GM23338 (cell line): ENCODE data around the gene TCF7L2. TPM values are rescaled to one million over a fixed set of nuclear protein-coding genes. Genes with fewer than 3 reads are reported as not detected.

ENCODE experiments used
- ATAC-seq: fragments of 200-7000 bp; cut with Tn5 transposase; 3 replicates; pipeline ENCODE4 v1.9.1; 2020
- DNase-seq: peaks from one replicate; pipeline ENCODE4 v3.0.0-alpha.2; 2015; ENCODE audit warnings: low spot score
- H2AFZ ChIP-seq: fragments of 200-600 bp; sonication (generic); 2 replicates; pipeline ENCODE4 v1.8.0; 2016; ENCODE audit warnings: antibody characterized with exemption, mild to moderate bottlenecking, moderate library complexity
- H3F3A ChIP-seq: fragments of 200-600 bp; sonication (generic); replicated peaks from 2 replicates; pipeline ENCODE4 v1.8.0; 2017; ENCODE audit warnings: antibody characterized with exemption, mixed run types, low read depth
- H3K27ac ChIP-seq: fragments of 200-600 bp; sonication (generic); 2 replicates; pipeline ENCODE4 v1.6.1; 2016; ENCODE audit warnings: low read depth
- H3K27me3 ChIP-seq: fragments of 200-600 bp; sonication (generic); 2 replicates; pipeline ENCODE4 v1.8.0; 2016; ENCODE audit warnings: mild to moderate bottlenecking, mixed run types, moderate library complexity; ENCODE audit not compliant: insufficient read depth
- H3K36me3 ChIP-seq: fragments of 200-600 bp; sonication (generic); 2 replicates; pipeline ENCODE4 v1.8.0; 2016; ENCODE audit warnings: mild to moderate bottlenecking; ENCODE audit not compliant: insufficient read depth
- H3K4me1 ChIP-seq: fragments of 200-600 bp; sonication (generic); 2 replicates; pipeline ENCODE4 v1.8.0; 2016; ENCODE audit warnings: mild to moderate bottlenecking, moderate library complexity; ENCODE audit not compliant: insufficient read depth
- H3K4me2 ChIP-seq: fragments of 200-600 bp; sonication (generic); 2 replicates; pipeline ENCODE4 v1.7.1; 2017; ENCODE audit warnings: mixed run types
- H3K4me3 ChIP-seq: fragments of 200-600 bp; sonication (generic); 2 replicates; pipeline ENCODE4 v1.6.1; 2016; ENCODE audit warnings: mixed run types
- H3K79me2 ChIP-seq: fragments of 200-600 bp; sonication (generic); replicated peaks from 2 replicates; pipeline ENCODE4 v1.8.0; 2017; ENCODE audit warnings: mild to moderate bottlenecking; ENCODE audit not compliant: insufficient read depth
- H3K9me2 ChIP-seq: fragments of 200-600 bp; sonication (generic); 2 replicates; pipeline ENCODE4 v1.8.0; 2017; ENCODE audit not compliant: insufficient read depth
- H4K20me1 ChIP-seq: fragments of 200-600 bp; sonication (generic); replicated peaks from 2 replicates; pipeline ENCODE4 v1.8.0; 2017; ENCODE audit warnings: mild to moderate bottlenecking; ENCODE audit not compliant: insufficient read depth
- H3K27ac Mint-ChIP-seq: 2 replicates; pipeline ENCODE4 v1.8.0; 2020; ENCODE audit warnings: inconsistent platforms, mild to moderate bottlenecking, moderate library complexity, mixed read lengths
- H3K27me3 Mint-ChIP-seq: 3 replicates; pipeline ENCODE4 v1.8.0; 2022; ENCODE audit warnings: low read depth, mild to moderate bottlenecking, moderate library complexity, mixed read lengths, inconsistent platforms; ENCODE audit not compliant: insufficient read depth, poor library complexity
- H3K36me3 Mint-ChIP-seq: 3 replicates; pipeline ENCODE4 v1.8.0; 2021; ENCODE audit warnings: low read depth, mild to moderate bottlenecking, inconsistent platforms, moderate library complexity, mixed read lengths
- H3K4me1 Mint-ChIP-seq: 3 replicates; pipeline ENCODE4 v1.8.0; 2020; ENCODE audit warnings: mild to moderate bottlenecking, inconsistent platforms, mixed read lengths
- H3K4me3 Mint-ChIP-seq: 3 replicates; pipeline ENCODE4 v1.8.0; 2021; ENCODE audit warnings: moderate library complexity, mild to moderate bottlenecking, inconsistent platforms, mixed read lengths
- H3K9me3 Mint-ChIP-seq: 3 replicates; pipeline ENCODE4 v1.8.0; 2020; ENCODE audit warnings: moderate library complexity, mild to moderate bottlenecking, inconsistent platforms, mixed read lengths
- CREB1 ChIP-seq: fragments of 250-450 bp; sonication (Bioruptor Pico); IDR thresholded peaks from 2 replicates; pipeline ENCODE4 v1.5.0; 2020; ENCODE audit warnings: low read depth, mild to moderate bottlenecking, moderate library complexity
- CTCF ChIP-seq, 2 experiments: fragments of 200-600 bp in 1 of 2; sonication (generic) in 1 of 2; conservative IDR thresholded peaks; 2 replicates each; pipeline versions ENCODE4 v1.5.1 to v1.6.1; 2016 to 2017; ENCODE audit warnings: antibody characterized with exemption in 2 of 2, low read depth in 2 of 2, mild to moderate bottlenecking in 2 of 2, moderate library complexity in 1 of 2
- ETS1 ChIP-seq: IDR thresholded peaks from 2 replicates; pipeline ENCODE4 v1.6.1; 2016; ENCODE audit warnings: antibody characterized with exemption
- EZH2 ChIP-seq: fragments of 200-600 bp; sonication (generic); IDR thresholded peaks from one replicate; pipeline ENCODE4 v1.8.0; 2017; ENCODE audit warnings: antibody characterized with exemption, mild to moderate bottlenecking, low read depth; ENCODE audit not compliant: unreplicated experiment
- EZH2phosphoT487 ChIP-seq: fragments of 200-600 bp; sonication (generic); IDR thresholded peaks from one replicate; pipeline ENCODE4 v1.8.1; 2018; ENCODE audit warnings: antibody characterized with exemption; ENCODE audit not compliant: unreplicated experiment
- JUNB ChIP-seq: IDR thresholded peaks from one replicate; pipeline ENCODE4 v1.6.1; 2016; ENCODE audit warnings: antibody characterized with exemption; ENCODE audit not compliant: unreplicated experiment
- NANOG ChIP-seq: IDR thresholded peaks from 2 replicates; pipeline ENCODE4 v1.6.1; 2016; ENCODE audit warnings: antibody characterized with exemption, borderline replicate concordance
- POLR2AphosphoS5 ChIP-seq: IDR thresholded peaks from 2 replicates; pipeline ENCODE4 v1.6.1; 2016; ENCODE audit warnings: antibody characterized with exemption, low read depth
- REST ChIP-seq: IDR thresholded peaks from one replicate; pipeline ENCODE4 v1.6.1; 2018; ENCODE audit warnings: antibody characterized with exemption; ENCODE audit not compliant: unreplicated experiment
- STAT1 ChIP-seq: IDR thresholded peaks from one replicate; pipeline ENCODE4 v1.6.1; 2016; ENCODE audit warnings: antibody characterized with exemption; ENCODE audit not compliant: unreplicated experiment
- ZNF114 ChIP-seq: fragments of 250-450 bp; sonication (Bioruptor Pico); IDR thresholded peaks from 2 replicates; pipeline ENCODE4 v1.5.0; 2020; ENCODE audit warnings: mild to moderate bottlenecking, moderate library complexity
- ZNF331 ChIP-seq: fragments of 250-450 bp; sonication (Bioruptor Pico); IDR thresholded peaks from 2 replicates; pipeline ENCODE4 v1.5.0; 2020; ENCODE audit warnings: low read depth, mild to moderate bottlenecking, moderate library complexity
- ZNF462 ChIP-seq: fragments of 250-450 bp; sonication (Bioruptor Pico); IDR thresholded peaks from 2 replicates; pipeline ENCODE4 v1.5.0; 2020; ENCODE audit warnings: mild to moderate bottlenecking, moderate library complexity
- polyA plus RNA-seq: library from polyadenylated mRNA; unstranded; fragments of >200 nt; fragmentation: Nextera tagmentation; extraction: Ambion mirVana; gene quantifications from 2 replicates; pipeline ENCODE4 v1.2.1, GENCODE V29; 2016
- total RNA-seq: library from RNA; depleted of rRNA; stranded (reverse); fragments of >200 nt; shearing (Covaris generic); gene quantifications from 2 replicates; pipeline ENCODE4 v1.2.3, GENCODE V29; 2014

TCF7L2 gene
- total and polyA plus RNA-seq, 2 experiments from 2014 or later: 32.2 to 80.8 TPM

- ATAC-seq: no peak
- H3K4me1 ChIP-seq: peaks cover 49% of the 10 kb centered on the region
Measured at GRCh38 chr10:112954974-112955581, 5.0 kb downstream of the TCF7L2 start.

More at GRCh38 chr10:112954974-112955581, 5.0 kb downstream of the TCF7L2 start:
- no peaks in the 10 kb centered on the region for H3K9me2 ChIP-seq
- peak overlapping the region; percentile 83 for H3K4me3 ChIP-seq
- H3K4me1 Mint-ChIP-seq: peaks cover 62% of the 10 kb centered on the region
- H2AFZ ChIP-seq: no peak overlapping the region
- no peaks in the 10 kb centered on the region for H4K20me1 ChIP-seq
- peak overlapping the region; percentile 98 for H3K27ac ChIP-seq
- no peak for TF ChIP-seq REST
- TF ChIP-seq CTCF (conservative IDR thresholded peaks at IDR 0.05; ENCODE audit: low read depth in 2 of 2): no peak
- TF ChIP-seq NANOG: peak; percentile 96
- no peak for TF ChIP-seq CREB1 (CRISPR knock-in tag)
- no peak for TF ChIP-seq ZNF114 (CRISPR knock-in tag)
- TF ChIP-seq EZH2: no peak
- no peak for TF ChIP-seq STAT1
- TF ChIP-seq EZH2phosphoT487: no peak
- TF ChIP-seq ETS1: no peak
- peak; percentile 37; the same call in 1 of the 2 replicates for TF ChIP-seq POLR2AphosphoS5
- TF ChIP-seq ZNF462 (CRISPR knock-in tag): no peak
- no peak for TF ChIP-seq JUNB
- no peak for TF ChIP-seq ZNF331 (CRISPR knock-in tag)
- H3K9me3 Mint-ChIP-seq: peaks cover 2% of the 10 kb centered on the region; the same call in 1 of the 3 replicates
- peak; percentile 64 for DNase-seq
- peak overlapping the region; percentile 93 for H3K27ac Mint-ChIP-seq
- H3F3A ChIP-seq: peaks cover 13% of the 10 kb centered on the region; the same call in 1 of the 2 replicates
- H3K4me2 ChIP-seq: peak overlapping the region; percentile 95
- H3K36me3 Mint-ChIP-seq: peaks cover 41% of the 10 kb centered on the region
- no peaks in the 10 kb centered on the region for H3K36me3 ChIP-seq
- H3K27me3 Mint-ChIP-seq: peaks cover 11% of the 10 kb centered on the region
- peaks cover 84% of the 10 kb centered on the region for H3K79me2 ChIP-seq
- peak overlapping the region; percentile 99 for H3K4me3 Mint-ChIP-seq
- no peaks in the 10 kb centered on the region for H3K27me3 ChIP-seq
